GM23248 (cell line): ENCODE results near the gene PRH2.

ENCODE experiments used
- EZH2 ChIP-seq: fragments of 200-600 bp; sonication (generic); IDR thresholded peaks from 2 replicates; pipeline ENCODE4 v1.6.1; 2018; ENCODE audit warnings: antibody characterized with exemption, mild to moderate bottlenecking; ENCODE audit not compliant: insufficient read depth, poor library complexity, severe bottlenecking
- EZH2phosphoT487 ChIP-seq: fragments of 200-600 bp; sonication (generic); IDR thresholded peaks from 2 replicates; pipeline ENCODE4 v1.6.1; 2018; ENCODE audit warnings: antibody characterized with exemption, moderate library complexity, mild to moderate bottlenecking, low read depth; ENCODE audit not compliant: insufficient read depth

DNA sequence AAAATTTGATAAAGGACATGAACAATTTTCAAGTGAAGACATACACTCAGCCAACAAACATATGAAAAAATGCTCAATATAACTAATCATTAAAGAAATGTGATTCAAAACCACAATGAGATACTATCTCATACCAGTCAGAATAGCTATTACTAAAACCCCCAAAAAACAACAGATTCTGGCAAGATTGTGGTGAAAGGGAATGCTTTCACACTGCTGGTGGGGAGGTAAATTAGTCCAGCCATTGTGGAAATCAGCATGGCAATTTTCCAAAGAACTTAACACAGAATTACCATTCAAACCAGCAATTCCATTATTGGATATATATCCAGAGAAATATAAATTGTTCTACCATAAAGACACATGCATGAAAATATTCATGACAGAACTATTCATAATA is 28.7 kb downstream of the PRH2 start:
- TF ChIP-seq EZH2 (no peak), EZH2phosphoT487 (no peak)
